Right lobe of liver (tissue), 6 donors: Measurements from ENCODE around the gene PPP1R3C. TPM values are rescaled to one million over a fixed set of nuclear protein-coding genes. Genes with fewer than 3 reads are reported as not detected.

Experiments used
- ATAC-seq, 4 donors: fragments of 200-7000 bp; cut with Tn5 transposase; one replicate each; pipeline ENCODE4 v1.9.1; 2020; ENCODE audit warnings: mild to moderate bottlenecking in 4 of 4, moderate library complexity in 4 of 4
- DNase-seq, 3 donors: peaks; one replicate each; pipeline ENCODE4 v3.0.0-alpha.2; 2020
- H3K27ac ChIP-seq, 3 donors: fragments of 200-600 bp; one replicate each; pipeline ENCODE4 v1.8.0; 2022
- H3K27me3 ChIP-seq, 2 donors: fragments of 200-600 bp; one replicate each; pipeline ENCODE4 v1.8.0; 2022
- H3K36me3 ChIP-seq, 4 donors: fragments of 200-600 bp; sonication (generic) in 1 of 4; one replicate each; pipeline versions ENCODE4 v1.5.1 to v1.8.0; 2017 to 2022; ENCODE audit warnings: control low read depth in 1 of 4
- H3K4me1 ChIP-seq, 4 donors: fragments of 200-600 bp; sonication (generic) in 1 of 4; one replicate each; pipeline versions ENCODE4 v1.5.1 to v1.8.0; 2017 to 2022; ENCODE audit warnings: control low read depth in 1 of 4
- H3K4me3 ChIP-seq, 3 donors: fragments of 200-600 bp; one replicate each; pipeline ENCODE4 v1.8.0; 2022
- H3K9me3 ChIP-seq, 4 donors: fragments of 200-600 bp; sonication (generic) in 1 of 4; one replicate each; pipeline versions ENCODE4 v1.5.1 to v1.8.0; 2017 to 2022; ENCODE audit warnings: control low read depth in 1 of 4
- CTCF ChIP-seq, 4 donors: fragments of 200-600 bp in 3 of 4; fragments of 450-650 bp in 1 of 4; IDR thresholded peaks; one replicate each; pipeline versions ENCODE4 v1.5.1 to v1.8.0; 2016 to 2022; ENCODE audit warnings: antibody characterized with exemption in 4 of 4, mild to moderate bottlenecking in 2 of 4
- POLR2A ChIP-seq: fragments of 450-650 bp; IDR thresholded peaks from one replicate; pipeline ENCODE4 v1.6.1; 2017; ENCODE audit warnings: antibody characterized with exemption, mild to moderate bottlenecking
- WGBS: methylation state at CpG from one replicate; pipeline ENCODE4 v1.1.6; 2018; ENCODE audit warnings: low coverage, low lambda C conversion rate; ENCODE audit not compliant: insufficient coverage; ENCODE audit errors: missing lambda C conversion rate; 5-methylcytosine and 5-hydroxymethylcytosine counted together
- intact Hi-C, 2 donors: fragments of 100-400 bp; cut with DNase I; formaldehyde crosslinking; loops; one replicate each; pipeline versions ENCODE4 v1.11.2 to v1.14.1; 2022
- total RNA-seq, 6 experiments: library from RNA; depleted of rRNA in 2 of 6; stranded (reverse); fragments of >200 nt in 2 of 6; fragmentation: NEBNext Ultra II Directional in 3 of 6; extraction: Animal tissue kit (Norgen Biotek cat#: 25700) in 3 of 6; gene quantifications; one replicate each; pipeline versions ENCODE4 v1.1.0 to v1.2.4, GENCODE V29; 2016 to 2023
- donor health status: DM: no; HTN: yes; CAD: no.
- donor health status: DM: no; HTN: no; CAD: no.
- donor health status: DM: no; HTN: no; CAD: no.
- donor health status: DM: no; HTN: yes; CAD: no.
- donor health status: DM: no; HTN: yes; CAD: no.

The PPP1R3C gene
- total RNA-seq, 6 experiments from 2014 or later: 24.7 to 158 (median 51.3) TPM

- Histone ChIP-seq H3K4me3 (no peak overlapping the region), H3K4me1 (no peaks in the 10 kb centered on the region), H3K9me3 (no peaks in the 10 kb centered on the region), H3K36me3 (no peaks in the 10 kb centered on the region), H3K27ac (no peak overlapping the region), H3K27me3 (no peaks in the 10 kb centered on the region)
- no peak for DNase-seq
- ATAC-seq: no peak
- intact Hi-C loops: no loop called here
- TF ChIP-seq CTCF (IDR thresholded peaks at IDR 0.05) (no peak), POLR2A (no peak)
- 65% methylated on average over 9 of the region's 9 CpGs for WGBS
Observed at GRCh38 chr10:91587710-91588638, 44.9 kb downstream of the PPP1R3C start.

- 8% methylated on average over 2 of the region's 2 CpGs for WGBS
- Histone ChIP-seq H3K9me3 (no peaks in the 10 kb centered on the region), H3K36me3 (no peaks in the 10 kb centered on the region), H3K27ac (peak overlapping the region in 2 of 3 donors; percentile 17 to 37), H3K27me3 (no peaks in the 10 kb centered on the region), H3K4me3 (no peak overlapping the region), H3K4me1 (peaks cover 0 to 9% (median 4%) of the 10 kb centered on the region in 4 donors)
- TF ChIP-seq POLR2A (no peak), CTCF (IDR thresholded peaks at IDR 0.05) (no peak)
- intact Hi-C loops: no loop called here
- DNase-seq: peak in 1 of 3 donors; percentile 55
- peak; percentile 89 to 95 (median 92) for ATAC-seq
Observed at GRCh38 chr10:91582153-91582554, 50.7 kb downstream of the PPP1R3C start.

GRCh38 chr10:91579329-91579985 lies 53.4 kb downstream of the PPP1R3C start:
- ATAC-seq: no peak

More at GRCh38 chr10:91579329-91579985, 53.4 kb downstream of the PPP1R3C start:
- Histone ChIP-seq H3K4me1 (peaks cover 0 to 9% (median 4%) of the 10 kb centered on the region in 4 donors), H3K4me3 (no peak overlapping the region), H3K9me3 (no peaks in the 10 kb centered on the region), H3K27me3 (no peaks in the 10 kb centered on the region), H3K36me3 (no peaks in the 10 kb centered on the region), H3K27ac (no peak overlapping the region)
- no peak for TF ChIP-seq CTCF (IDR thresholded peaks at IDR 0.05)
- no peak for TF ChIP-seq POLR2A
- WGBS: 80% methylated on average over 1 of the region's 2 CpGs
- DNase-seq: no peak
- intact Hi-C loops: no loop called here

Other genes starting within 250 kb of the PPP1R3C start
- 1 to 10 TPM; 1.5 to 3.7 (median 3.1) TPM for gene HECTD2, start 222.7 kb downstream of the PPP1R3C start, total RNA-seq
- gene TNKS2, start 165.4 kb upstream of the PPP1R3C start, total RNA-seq: 10 to 100 TPM; 11.5 to 16.6 (median 15.1) TPM